Measurements from ENCODE around the gene TMEM132A.

GRCh38 chr11:60919956-60920355, 4.3 kb upstream of the TMEM132A start:
- no peak for TF ChIP-seq EP300 (IDR thresholded peaks at IDR 0.05)
- no peak for TF ChIP-seq POLR2AphosphoS5 (IDR thresholded peaks at IDR 0.05)

Data from suprapubic skin (tissue), 4 donors.